ENCODE measurements around the gene RHBDF2. TPM values are rescaled to one million over a fixed set of nuclear protein-coding genes. Genes with fewer than 3 reads are reported as not detected.

RHBDF2 gene
- total RNA-seq (2014; rRNA removed; shearing (Covaris generic)): 9.0 and 17.4 TPM in 2 replicates

- DNase-seq (ENCODE audit: low spot score): peak; percentile 55
Measured at GRCh38 chr17:76501018-76501826, at the start of gene RHBDF2. RHBDF2 (minus strand) TSS chr17:76501423; CDS start chr17:76481524, 19,899 bp downstream.

DNA sequence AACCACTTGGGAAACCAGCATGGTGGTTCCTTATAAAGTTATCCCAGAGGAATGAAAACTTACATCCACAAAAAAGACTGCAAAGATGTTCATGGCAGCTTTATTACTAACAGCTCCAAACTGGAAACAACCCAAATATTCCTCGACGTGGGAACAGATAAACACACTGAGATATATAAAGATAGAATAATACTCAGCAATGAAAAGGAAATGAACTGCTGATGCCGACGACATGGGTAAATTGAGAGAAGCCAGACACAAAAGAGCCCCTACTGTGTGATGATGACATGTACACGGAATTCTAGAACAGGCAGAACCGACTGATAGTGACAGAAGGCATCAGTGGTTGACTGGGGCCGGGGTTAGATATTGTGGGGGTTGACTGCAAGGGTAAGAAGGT is 48.3 kb upstream of the RHBDF2 start:
- DNase-seq (ENCODE audit: low spot score): no peak

DNA sequence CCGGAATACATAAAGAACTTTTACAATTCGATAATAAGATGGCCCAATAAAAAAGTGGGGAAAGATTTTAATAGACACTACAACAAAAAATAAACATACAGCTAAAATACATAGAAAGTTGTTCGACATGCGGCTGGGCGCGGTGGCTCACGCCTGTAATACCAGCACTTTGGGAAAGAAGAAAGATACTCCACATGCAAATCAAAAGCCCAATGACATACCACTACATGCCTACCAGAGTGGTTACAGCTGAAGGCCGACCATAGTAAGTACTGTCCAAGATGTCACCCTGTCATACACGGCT is 47.9 kb upstream of the RHBDF2 start:
- DNase-seq (ENCODE audit: low spot score): no peak

DNA sequence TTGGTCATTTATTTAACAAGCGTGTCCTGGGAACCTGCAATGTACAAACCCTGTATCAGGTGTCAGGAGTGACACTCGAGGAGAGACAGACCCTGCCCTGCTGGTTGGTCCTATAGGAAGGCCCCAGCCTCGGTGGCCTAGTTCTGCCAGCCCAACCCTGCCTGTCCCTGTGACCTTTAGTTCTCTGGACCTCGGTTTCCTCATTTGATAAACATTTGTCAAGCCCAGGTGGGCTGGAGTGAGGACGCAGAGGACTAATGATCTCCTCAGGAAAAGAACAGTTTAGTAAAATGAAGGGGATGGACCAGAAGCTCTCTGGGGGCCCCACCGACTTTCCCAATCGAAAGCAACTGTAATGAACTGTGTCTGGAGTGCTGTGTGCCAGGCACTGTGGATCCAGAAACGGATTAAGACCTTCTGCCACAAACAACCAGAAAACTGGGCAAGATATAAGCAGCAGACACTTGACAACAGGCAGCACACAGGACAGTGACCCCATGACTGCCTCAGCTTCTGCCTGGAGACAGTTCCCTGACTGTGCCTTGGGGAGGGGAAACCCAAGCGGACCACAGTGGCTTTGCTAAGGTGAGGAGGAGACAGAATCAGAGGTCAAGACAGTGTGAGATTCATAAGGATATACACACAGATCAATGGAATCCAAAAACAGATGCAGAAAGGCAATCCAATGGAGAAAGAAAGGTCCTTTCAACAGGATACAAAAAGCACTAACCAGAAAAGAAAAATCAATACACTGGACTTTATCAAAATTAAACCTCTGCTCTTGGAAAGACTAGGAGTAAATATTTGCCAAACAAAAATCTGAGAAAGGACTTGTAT is 47.4 kb upstream of the RHBDF2 start:
- no peak for DNase-seq (ENCODE audit: low spot score)

GRCh38 chr17:76547642-76548202 is 46.5 kb upstream of the RHBDF2 start:
- no peak for DNase-seq (ENCODE audit: low spot score)

- DNase-seq (ENCODE audit: low spot score): peak; percentile 88
Measured at GRCh38 chr17:76547183-76547641, 46.0 kb upstream of the RHBDF2 start.

- DNase-seq (ENCODE audit: low spot score): peak; percentile 72
Measured at GRCh38 chr17:76546556-76547182, 45.4 kb upstream of the RHBDF2 start.

- no peak for DNase-seq (ENCODE audit: low spot score)
Measured at GRCh38 chr17:76545918-76546555, 44.8 kb upstream of the RHBDF2 start.

GRCh38 chr17:76544546-76545365 is 43.5 kb upstream of the RHBDF2 start:
- DNase-seq (ENCODE audit: low spot score): no peak

DNA sequence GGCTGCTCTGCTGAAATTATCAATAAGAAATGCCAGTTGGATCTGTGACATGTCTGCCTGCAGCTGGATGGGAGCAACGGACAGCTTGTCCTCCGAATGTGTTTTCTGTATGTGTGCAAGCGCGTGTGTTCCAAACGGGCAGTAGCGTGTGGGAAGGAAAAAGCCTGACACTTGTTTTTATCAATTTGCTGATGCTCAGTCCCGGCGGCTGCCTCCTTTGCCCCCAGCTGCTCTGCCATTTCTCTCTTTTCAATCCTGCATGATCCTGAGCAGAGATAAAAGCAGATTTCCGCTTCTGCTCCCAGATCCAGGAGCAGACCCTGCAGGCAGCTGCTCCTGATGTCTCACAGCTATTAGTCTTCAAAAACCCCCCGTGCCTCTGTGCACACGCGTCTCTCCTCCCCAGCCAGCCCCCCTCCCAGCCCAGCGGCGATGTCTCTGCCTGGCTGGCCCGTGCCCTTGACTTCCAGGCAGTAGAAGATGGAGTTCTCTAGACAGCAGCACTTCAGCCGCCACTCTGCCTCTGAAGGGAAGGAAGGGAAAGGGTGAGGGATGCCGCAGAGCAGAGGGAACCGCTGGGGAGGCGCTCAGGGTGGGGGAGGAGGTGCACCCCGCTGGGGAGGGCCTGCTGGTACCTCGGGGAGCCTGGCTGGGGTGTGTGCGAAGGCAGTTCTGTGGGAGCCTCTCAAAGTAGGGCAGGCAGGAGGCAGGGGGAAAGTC is 42.8 kb upstream of the RHBDF2 start:
- DNase-seq (ENCODE audit: low spot score): no peak

DNA sequence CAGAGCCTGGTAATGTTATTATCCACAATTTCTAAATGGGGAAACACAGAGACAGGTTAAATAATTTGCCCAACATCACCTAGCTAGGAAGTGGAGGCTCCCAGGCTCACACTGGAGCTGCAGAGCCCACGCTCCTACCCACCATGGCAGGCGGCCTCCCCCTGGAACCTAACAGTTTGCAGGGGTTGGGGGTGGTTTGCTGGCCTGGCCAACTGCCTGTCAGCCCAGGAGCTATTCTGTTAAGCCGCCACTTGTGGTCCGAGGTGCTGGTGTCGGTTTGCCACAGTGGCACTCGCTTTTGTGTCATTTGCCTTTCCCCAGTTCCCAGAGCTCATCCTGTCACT is 42.2 kb upstream of the RHBDF2 start:
- DNase-seq (ENCODE audit: low spot score): no peak

DNA sequence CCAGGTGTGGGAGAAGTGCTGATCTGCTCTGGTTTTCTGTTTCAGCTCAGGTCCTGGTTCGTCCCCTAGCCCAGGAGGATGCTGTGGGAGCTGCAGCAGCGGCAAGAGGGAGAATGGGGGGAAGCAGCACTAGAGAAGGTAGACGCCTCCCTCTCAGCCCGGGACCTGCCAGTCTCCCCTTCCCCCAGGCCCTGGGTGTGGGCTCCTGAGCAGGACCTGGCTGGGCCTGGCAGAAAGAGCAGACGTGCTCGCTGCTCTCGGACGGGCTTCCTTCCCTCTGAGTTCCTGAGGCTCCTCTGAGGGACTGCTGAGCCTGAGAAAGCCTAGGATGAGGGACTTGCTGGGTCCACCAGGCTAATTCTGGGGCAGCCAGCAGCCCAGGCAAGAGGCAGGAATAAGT is 41.8 kb upstream of the RHBDF2 start:
- DNase-seq (ENCODE audit: low spot score): no peak

GRCh38 chr17:76542566-76542971 is 41.3 kb upstream of the RHBDF2 start:
- DNase-seq (ENCODE audit: low spot score): no peak

DNA sequence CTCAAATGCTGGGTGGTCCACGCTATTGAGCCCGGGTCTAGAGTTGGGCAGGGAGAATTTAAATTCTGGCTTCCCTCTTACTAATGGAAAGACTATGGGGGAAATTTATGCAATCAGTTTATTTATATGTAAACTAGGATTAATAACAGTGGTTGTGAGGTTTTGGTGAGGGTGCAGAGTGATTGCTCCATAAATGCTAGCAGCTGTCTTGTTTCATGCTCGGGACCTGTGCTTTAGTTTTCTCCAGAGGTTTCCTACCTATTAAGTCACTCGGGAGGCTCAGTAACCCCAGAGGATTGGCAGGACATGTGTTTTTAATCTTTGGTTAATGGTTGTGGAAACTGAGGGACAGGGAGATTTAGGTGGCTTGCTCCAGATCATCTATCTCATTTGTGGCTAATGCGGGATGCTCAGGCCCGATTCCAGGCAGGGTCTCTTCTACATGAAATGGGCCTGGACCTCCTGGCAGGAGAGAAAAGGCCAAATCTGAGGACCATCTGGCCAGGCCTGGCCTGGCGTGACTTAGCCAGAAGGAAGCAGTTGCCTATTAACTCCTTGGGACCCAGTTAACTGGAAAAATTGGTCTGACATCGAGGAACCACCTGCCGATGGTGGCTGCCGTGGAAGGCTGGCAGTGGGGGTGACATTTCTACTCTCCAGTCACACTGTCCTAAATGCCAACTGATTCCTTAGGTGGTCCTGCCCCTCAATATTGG is 40.7 kb upstream of the RHBDF2 start:
- DNase-seq (ENCODE audit: low spot score): no peak

- peak; percentile 99 for DNase-seq (ENCODE audit: low spot score)
Measured at GRCh38 chr17:76540381-76541300, 39.4 kb upstream of the RHBDF2 start.

DNA sequence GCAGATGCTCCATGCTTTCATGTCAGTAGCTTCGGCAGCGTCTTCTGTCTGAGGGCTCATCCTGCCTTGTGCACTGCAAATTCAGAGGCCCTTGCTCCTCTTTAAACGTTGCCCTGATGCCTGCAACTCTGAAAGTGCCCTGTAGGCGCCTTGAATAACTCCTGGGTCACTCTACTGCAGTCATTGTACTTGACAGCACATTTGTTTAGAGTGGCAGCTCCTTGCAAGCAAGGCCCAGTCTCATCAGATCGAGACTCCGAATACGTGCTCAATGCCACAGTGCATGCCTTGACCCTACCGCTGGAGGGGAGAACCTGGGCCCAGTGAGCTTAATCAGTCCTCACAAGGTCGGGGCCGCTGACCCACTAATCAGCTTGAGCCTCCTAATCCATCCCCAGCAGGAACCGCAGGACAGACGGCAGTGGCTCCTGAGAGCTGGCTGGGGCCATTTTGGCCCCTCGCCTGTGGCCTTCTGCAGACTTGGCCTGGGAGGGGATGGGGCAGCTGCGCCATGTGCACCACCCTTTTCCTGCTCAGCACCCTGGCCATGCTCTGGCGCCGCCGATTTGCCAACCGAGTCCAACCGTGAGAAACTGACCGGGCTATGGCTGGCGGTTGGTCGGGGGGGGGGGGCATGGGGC is 38.5 kb upstream of the RHBDF2 start, which contains the start of gene PRCD:
PRCD (plus strand) TSS at position 414 of the 641 bp plus-strand sequence; CDS start at position 512, 98 bp downstream.
- no peak for DNase-seq (ENCODE audit: low spot score)

GRCh38 chr17:76538941-76539570 is 37.8 kb upstream of the RHBDF2 start:
- no peak for DNase-seq (ENCODE audit: low spot score)
